GM19467 (cell line): ENCODE measurements around the gene RCL1.
"Not testable (repeated sequence)": the region's sequence is repeated elsewhere in the genome, so short reads cannot be mapped to it uniquely, and the experiment has no call there.

Experiments
- ATAC-seq: cut with Tn5 transposase; IDR thresholded peaks from one replicate; pipeline ENCODE4 v1.9.1; 2021; ENCODE audit warnings: mild to moderate bottlenecking, moderate library complexity; ENCODE audit not compliant: unreplicated experiment

Gene RCL1

GRCh38 chr9:4865681-4866080 is 72.9 kb downstream of the RCL1 start:
- ATAC-seq = no peak

- no peak for ATAC-seq
These were observed 73.7 kb downstream of the RCL1 start for GRCh38 chr9:4866239-4866969.

- ATAC-seq = no peak
These were observed 80.3 kb downstream of the RCL1 start for GRCh38 chr9:4873066-4873465.

DNA sequence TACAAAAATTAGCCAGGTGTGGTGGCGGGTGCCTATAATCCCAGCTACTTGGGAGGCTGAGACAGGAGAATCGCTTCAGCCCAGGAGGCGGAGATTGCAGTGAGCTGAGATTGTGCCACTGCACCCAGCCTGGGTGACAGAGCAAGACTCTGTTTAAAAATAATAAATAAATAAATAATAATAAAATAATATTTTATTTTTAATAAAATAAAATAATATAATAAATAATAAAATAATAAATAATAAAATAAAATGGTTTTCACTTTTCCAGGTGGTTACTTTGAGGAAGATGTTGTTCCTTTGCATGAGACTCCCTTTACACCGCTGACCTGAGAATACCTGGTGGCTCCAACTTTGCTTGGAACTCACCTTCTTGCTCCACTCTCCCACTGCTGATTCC is 82.8 kb downstream of the RCL1 start:
- ATAC-seq = no peak

DNA sequence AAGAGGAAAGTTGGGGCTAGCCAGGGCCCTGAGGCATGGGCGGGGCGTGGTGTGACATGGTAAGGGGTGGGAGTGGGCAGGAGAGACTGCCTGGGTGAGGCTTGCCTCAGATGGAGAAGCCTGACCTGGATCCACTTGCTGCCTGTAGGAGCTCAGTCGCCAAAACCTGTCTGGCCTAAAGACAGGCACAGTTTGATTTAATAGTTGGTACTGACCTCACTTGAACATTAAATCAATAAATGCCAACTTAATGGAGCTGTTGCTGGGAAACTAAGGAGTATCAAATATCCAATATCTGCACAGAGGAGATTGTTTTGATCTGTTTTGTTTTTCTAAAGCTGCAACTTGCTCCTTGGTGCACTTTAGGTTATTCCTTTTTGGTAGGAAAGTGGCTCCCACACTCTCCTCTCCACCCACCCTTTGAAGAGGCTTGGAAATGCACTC is 86.4 kb downstream of the RCL1 start:
- no peak for ATAC-seq

DNA sequence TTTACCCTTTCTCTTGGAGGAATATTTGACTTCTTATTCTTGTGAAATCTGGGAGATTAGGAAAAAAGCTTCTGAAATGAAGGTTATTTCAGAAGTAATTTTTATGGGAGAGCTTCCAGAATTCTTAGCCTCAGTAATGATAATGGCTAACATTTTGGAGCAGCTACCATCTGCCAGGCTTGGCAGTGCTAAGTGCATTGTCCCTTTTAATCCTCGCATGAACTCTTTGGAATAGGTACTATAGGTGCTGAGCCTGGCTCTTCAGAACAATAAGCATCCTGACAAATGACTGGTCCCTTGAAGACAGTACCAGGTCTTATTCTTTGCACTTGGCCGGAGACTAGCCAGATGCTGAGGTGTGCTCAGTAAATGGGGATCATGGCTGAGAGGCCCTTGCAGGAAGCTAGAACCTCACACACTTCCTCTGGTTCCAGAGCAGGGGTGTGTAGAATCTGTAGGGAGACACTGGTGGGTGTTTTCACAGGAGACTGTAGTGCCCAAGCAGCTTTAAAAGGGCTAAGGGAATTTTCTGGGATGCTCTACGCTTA is 90.7 kb downstream of the RCL1 start:
- ATAC-seq = no peak

GRCh38 chr9:4886698-4887097 is 94.0 kb downstream of the RCL1 start:
- peak; percentile 92 for ATAC-seq

DNA sequence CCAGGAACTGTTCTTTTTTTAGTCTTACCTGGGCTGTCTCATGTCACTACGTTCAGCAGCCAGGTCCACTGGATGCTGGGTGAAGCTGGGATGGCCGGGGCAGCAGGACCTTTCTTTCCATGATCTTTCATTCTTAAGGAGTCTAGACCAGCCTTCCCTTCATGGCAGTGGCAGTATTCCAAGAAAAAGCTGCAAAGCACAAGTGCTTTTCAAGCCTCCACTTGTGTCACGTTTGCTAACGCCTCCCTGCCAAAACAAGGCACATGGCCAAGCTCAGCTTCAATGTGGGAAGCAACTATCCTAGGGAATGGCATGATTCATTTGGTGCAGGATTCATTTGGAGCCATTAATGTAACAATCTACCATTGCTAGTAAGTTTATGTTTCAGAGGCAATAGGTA is 94.8 kb downstream of the RCL1 start:
- ATAC-seq = no peak

DNA sequence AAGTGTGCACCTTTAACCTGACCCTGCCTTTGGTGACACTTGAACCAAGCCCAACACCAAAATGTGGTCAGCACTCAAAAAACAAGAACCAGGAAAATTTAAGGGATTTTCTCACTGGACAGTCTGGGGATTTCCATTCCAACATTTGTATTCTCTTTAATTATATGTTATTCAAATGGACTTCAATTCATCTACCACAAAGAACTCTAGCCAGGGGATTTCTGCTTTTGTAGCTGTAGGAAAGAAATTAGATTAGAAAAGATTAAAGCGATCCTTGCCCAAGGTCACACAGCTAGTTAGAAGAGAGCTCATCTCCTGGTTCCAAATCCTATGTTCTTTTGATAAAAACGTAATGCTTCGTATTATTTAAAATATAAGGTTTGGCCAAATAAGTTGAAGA is 97.5 kb downstream of the RCL1 start:
- ATAC-seq = no peak

DNA sequence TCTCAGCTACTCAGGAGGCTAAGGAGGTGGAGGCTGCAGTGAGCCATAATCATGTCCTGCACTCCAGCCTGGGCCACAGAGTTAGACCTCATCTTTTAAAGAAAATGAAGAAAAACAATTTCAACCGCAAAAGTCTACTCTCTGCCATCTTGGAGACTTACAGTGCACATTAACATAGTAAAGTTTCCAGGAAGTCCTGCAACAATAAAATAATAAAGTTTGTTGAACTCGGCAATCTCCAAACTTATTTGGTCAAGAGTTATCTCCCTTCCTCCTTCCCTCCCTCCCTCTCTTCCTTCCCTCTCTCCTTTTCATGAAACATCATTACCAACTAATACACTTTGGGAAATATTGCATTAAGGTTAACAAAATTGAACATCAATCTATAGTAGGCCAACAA is 98.2 kb downstream of the RCL1 start:
- ATAC-seq = no peak

GRCh38 chr9:4891674-4892073 is 98.9 kb downstream of the RCL1 start:
- ATAC-seq = no peak

DNA sequence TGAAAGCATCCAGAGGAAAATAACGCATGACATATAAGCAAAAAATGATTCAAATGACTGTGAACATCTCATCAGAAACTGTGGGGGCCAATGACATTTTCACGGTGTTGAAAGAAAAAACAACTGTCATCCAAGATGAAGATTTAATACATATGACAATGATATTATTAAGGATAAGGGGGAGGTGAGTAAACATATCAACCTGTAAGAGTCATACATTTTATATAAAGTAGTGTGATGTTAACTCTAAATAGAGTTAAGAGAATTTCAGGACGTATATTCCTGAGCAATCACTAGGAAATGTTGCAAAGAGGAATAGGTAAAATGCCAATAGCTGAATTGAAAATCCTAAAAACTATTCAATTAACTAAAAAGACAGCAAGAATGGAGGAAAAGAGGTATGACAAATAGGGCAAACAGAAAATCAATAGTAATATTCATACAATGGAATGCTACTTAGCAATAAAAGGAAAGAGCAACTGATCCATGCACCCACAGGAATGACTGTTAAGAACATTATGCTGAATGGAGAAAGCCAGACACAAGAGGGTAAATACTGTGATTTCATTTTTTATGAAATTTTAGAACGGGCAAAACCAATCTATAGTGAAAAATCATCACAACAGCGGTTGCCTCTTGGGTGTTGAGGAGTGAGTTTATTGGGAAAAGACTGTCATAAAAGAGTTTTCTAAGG is 99.9 kb downstream of the RCL1 start:
- ATAC-seq = no peak

DNA sequence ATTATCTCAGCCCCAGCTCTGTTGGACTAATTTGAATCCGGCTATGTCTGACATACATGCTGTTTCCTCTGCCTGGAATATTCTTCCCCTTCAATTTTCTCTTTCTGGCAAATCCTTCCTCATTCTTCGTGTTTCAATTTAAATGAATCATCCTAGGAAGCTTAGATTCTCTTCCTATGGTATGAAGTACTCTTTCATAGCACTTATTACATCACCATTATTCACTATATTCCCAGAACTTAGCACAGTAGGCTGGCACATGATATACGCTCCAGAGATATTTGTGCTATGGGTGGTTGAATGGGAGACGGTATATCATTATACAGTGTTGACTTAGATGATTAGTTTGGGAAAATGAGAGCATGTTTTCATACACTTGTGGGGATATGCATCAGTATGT is 101.3 kb downstream of the RCL1 start:
- ATAC-seq = no peak

- not testable (repeated sequence) for ATAC-seq
These were observed 107.1 kb downstream of the RCL1 start for GRCh38 chr9:4899853-4900252.

- not testable (repeated sequence) for ATAC-seq
These were observed 108.8 kb downstream of the RCL1 start for GRCh38 chr9:4901401-4902134.

DNA sequence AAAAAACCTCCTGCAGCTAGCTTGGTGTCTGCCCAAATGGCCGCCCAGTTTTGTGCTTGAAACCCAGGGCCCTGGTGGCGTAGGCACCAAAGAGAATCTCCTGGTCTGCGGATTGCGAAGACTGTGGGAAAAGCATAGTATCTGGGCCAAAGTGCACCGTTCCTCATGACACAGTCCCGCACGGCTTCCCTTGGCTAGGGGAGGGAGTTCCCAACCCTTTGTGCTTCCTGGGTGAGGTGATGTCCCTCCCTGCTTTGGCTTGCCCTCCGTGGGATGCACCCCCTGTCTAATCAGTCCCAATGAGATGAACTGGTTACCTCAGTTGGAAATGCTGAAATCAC is 109.4 kb downstream of the RCL1 start:
- ATAC-seq = no peak

DNA sequence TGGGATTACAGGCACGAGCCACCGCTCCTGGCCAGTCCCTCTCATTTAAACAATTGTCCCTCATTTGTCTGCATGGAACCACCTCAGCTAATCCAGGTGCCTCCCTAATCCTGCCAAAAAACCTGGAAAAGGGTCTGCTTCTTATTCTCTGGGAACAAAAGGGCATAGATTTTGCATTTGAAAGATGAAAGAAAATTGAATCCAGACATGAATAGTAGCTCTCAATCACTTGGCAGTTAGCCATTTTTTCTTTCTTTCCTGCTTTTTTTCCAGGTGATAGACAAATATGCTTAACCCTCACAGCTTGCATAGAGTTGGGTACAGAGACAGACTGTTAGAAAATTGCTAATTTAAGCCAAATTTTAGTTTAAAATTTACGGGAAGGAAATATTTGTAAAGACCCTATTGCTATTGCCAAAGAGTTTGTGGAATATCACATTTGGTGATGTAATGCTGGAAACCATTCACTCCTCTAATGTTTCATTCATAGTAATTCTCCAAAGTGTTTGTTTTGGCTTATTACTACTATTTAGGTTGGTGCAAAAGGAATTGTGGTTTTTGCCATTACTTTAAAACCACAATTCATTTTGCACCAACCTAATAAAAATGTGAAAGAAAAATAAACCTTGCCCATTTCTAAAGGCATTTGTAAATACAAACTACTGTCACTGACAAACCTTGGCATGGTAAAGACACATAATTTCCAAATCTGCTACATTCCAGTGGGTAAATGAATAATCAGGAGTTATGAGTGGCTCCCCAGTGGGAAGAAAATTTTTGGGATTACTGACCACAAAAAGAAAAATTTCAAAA is 111.8 kb downstream of the RCL1 start:
- no peak for ATAC-seq

DNA sequence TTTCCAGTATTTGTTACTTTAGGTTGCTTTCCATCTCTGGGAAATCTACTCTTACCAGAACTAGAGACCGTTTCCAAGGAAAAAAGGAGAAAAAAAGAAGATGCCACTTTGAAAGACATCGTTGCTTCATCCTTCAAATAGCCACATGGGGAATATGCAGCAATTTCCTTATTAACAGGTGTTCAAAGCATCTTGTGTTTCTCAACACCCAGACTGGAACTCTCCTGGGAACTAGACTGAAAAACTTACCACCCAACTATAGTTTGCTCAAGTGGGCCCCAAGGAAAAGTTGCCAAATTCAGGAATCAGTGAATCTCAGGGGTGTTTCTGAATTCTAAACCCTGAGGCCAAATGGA is 112.4 kb downstream of the RCL1 start:
- no peak for ATAC-seq
